Stimulated activated CD4-positive, alpha-beta T cell treated with anti-CD3 and anti-CD28 coated beads, Interleukin-4, amount 100 ng/mL, for 24 hours (primary cell): ENCODE measurements around the gene BEST4.
"Not testable (repeated sequence)": the region's sequence is repeated elsewhere in the genome, so short reads cannot be mapped to it uniquely, and the experiment has no call there.

ENCODE experiments used
- DNase-seq: peaks from one replicate; pipeline ENCODE4 v3.0.0-alpha.2; 2020

Gene BEST4

GRCh38 chr1:44776730-44777068, 11.3 kb downstream of the BEST4 start:
- DNase-seq = no peak

GRCh38 chr1:44775930-44776729, 11.8 kb downstream of the BEST4 start:
- peak; percentile 43 for DNase-seq

- DNase-seq = peak; percentile 93
Observed at GRCh38 chr1:44775078-44775929, 12.7 kb downstream of the BEST4 start, which contains the start of gene RPS8. Gene RPS8, plus strand, starts transcription at chr1:44775540. Its CDS starts 57 bp downstream, at chr1:44775597.

GRCh38 chr1:44766421-44766820, 21.5 kb downstream of the BEST4 start:
- not testable (repeated sequence) for DNase-seq

GRCh38 chr1:44760876-44761275, 27.1 kb downstream of the BEST4 start:
- DNase-seq = no peak

- DNase-seq = no peak
Observed at GRCh38 chr1:44759077-44759476, 28.9 kb downstream of the BEST4 start.

GRCh38 chr1:44757420-44757819, 30.6 kb downstream of the BEST4 start:
- DNase-seq = no peak

GRCh38 chr1:44747878-44748277, 40.1 kb downstream of the BEST4 start:
- DNase-seq = no peak

GRCh38 chr1:44743211-44743610, 44.8 kb downstream of the BEST4 start:
- no peak for DNase-seq

GRCh38 chr1:44740179-44740617, 47.8 kb downstream of the BEST4 start:
- no peak for DNase-seq

- peak; percentile 98 for DNase-seq
Observed at GRCh38 chr1:44739307-44740178, 48.4 kb downstream of the BEST4 start, which contains the start of gene KIF2C. Gene KIF2C, plus strand, starts transcription at chr1:44739837. Its CDS starts 96 bp downstream, at chr1:44739933.

GRCh38 chr1:44738953-44739306, 49.0 kb downstream of the BEST4 start:
- not testable (repeated sequence) for DNase-seq

- no peak for DNase-seq
Observed at GRCh38 chr1:44735992-44736391, 52.0 kb downstream of the BEST4 start.

- no peak for DNase-seq
Observed at GRCh38 chr1:44733784-44734183, 54.2 kb downstream of the BEST4 start.
